ENCODE results near the gene CAMK2A.
A peak's percentile ranks its signal among the peaks of the same experiment; 100 is the strongest.

Gene CAMK2A

DNA sequence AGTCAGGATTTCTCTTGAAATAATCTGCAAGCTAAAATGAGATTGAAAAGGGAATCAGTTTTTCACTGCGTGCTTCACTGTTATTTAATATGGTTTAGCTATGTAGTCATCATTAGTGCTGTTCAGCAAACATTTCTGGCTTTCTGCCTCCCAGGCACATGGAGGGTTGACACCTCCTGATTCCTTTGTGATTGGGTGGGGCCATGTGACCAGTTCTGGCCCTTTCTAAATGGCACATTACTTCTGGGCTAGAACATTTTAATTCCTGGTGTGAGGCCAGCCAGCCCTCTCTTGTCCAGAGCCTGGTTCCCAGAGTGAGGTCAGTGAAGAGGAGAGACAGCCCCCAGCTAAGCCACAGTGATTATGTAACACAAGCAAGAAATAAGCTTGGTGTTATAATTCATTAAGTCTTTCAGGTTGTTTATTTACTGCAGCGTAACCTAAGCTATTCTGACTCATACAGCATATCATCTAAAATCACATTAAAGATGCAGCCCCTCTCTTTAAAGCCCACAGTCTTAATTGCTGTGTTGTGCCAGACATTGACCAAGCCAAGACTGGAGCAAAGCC lies 30.6 kb upstream of the CAMK2A start:
- no peaks in the 10 kb centered on the region for H3K27me3 ChIP-seq (ENCODE audit: insufficient read depth, low read depth, severe bottlenecking)
- H3K9me3 ChIP-seq (ENCODE audit: severe bottlenecking), result no peaks in the 10 kb centered on the region
- TF ChIP-seq, protein P1, sequence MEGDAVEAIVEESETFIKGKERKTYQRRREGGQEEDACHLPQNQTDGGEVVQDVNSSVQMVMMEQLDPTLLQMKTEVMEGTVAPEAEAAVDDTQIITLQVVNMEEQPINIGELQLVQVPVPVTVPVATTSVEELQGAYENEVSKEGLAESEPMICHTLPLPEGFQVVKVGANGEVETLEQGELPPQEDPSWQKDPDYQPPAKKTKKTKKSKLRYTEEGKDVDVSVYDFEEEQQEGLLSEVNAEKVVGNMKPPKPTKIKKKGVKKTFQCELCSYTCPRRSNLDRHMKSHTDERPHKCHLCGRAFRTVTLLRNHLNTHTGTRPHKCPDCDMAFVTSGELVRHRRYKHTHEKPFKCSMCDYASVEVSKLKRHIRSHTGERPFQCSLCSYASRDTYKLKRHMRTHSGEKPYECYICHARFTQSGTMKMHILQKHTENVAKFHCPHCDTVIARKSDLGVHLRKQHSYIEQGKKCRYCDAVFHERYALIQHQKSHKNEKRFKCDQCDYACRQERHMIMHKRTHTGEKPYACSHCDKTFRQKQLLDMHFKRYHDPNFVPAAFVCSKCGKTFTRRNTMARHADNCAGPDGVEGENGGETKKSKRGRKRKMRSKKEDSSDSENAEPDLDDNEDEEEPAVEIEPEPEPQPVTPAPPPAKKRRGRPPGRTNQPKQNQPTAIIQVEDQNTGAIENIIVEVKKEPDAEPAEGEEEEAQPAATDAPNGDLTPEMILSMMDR (IDR thresholded peaks at IDR 0.05; ENCODE audit: low read depth, low read length), result no peak
- no peak overlapping the region for H3K4me3 ChIP-seq (ENCODE audit: low read depth, low read length)
- DNase-seq, result no peak
- H3K36me3 ChIP-seq, result no peaks in the 10 kb centered on the region
- no peak overlapping the region; the same call in 1 of the 2 replicates for H3K27ac ChIP-seq

DNA sequence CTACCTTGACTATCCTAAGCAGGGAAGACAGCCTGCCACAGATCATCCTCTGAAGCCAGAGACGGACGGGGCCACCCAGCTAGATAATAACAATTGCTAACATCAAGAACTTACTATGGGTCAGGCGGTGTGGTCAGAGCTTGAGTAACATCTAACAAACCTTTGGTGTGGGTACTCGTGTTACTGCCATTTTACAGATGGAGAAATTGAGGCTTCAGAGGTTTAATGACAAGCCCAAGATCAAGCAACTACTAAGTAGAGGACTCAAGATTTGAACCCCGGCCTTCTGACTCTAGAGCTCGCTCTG lies 29.9 kb upstream of the CAMK2A start:
- Histone ChIP-seq H3K27ac (peak overlapping the region; percentile 50), H3K36me3 (no peaks in the 10 kb centered on the region), H3K27me3 (ENCODE audit: insufficient read depth, low read depth, severe bottlenecking) (no peaks in the 10 kb centered on the region), H3K4me3 (ENCODE audit: low read depth, low read length) (no peak overlapping the region), H3K9me3 (ENCODE audit: severe bottlenecking) (no peaks in the 10 kb centered on the region)
- DNase-seq, result no peak
- TF ChIP-seq, protein P1 (IDR thresholded peaks at IDR 0.05; ENCODE audit: low read depth, low read length), result no peak

DNA sequence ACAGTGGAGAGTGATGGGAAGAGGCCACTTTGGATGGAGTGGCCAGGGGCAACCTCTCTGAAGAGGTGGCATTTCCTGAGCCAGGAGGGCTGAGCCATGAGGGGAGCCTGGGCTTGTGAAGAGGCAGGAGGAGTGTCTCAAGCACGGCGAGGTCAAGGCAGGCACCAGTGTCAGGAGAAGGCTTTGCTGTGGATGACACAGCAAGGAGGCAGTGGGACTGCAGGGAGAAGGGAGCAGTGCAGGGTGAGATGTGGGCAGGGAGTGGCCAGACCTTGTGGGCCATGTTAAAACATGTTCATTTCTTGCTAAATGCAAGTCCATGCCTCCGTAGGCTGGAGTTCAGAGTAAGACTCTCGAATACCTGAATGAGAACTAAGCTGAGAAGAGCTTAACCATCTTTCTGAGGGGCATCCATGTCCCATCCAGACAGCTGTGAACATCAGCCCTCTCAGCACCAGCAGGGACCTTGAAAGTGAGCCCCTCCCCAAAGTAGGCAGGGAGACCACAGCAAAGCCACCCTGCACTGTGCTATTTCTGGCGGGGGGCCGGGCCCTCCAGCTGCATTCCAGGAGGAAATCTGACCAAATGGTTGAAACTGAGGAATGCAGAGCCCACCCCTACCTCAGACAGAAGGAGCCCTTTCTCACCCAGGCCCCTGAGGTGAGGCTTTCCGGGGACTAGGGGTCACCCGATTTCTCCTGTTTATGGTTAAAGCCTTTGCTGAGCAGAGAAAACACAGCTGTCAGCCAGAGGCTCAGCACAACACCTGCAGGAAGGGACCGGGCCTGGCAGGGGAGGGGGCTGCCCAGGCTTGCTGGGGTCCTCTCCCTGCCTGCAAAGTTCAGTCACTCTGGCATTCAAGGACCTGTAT lies 29.3 kb upstream of the CAMK2A start:
- TF ChIP-seq, protein P1 (IDR thresholded peaks at IDR 0.05; ENCODE audit: low read depth, low read length), result no peak

DNA sequence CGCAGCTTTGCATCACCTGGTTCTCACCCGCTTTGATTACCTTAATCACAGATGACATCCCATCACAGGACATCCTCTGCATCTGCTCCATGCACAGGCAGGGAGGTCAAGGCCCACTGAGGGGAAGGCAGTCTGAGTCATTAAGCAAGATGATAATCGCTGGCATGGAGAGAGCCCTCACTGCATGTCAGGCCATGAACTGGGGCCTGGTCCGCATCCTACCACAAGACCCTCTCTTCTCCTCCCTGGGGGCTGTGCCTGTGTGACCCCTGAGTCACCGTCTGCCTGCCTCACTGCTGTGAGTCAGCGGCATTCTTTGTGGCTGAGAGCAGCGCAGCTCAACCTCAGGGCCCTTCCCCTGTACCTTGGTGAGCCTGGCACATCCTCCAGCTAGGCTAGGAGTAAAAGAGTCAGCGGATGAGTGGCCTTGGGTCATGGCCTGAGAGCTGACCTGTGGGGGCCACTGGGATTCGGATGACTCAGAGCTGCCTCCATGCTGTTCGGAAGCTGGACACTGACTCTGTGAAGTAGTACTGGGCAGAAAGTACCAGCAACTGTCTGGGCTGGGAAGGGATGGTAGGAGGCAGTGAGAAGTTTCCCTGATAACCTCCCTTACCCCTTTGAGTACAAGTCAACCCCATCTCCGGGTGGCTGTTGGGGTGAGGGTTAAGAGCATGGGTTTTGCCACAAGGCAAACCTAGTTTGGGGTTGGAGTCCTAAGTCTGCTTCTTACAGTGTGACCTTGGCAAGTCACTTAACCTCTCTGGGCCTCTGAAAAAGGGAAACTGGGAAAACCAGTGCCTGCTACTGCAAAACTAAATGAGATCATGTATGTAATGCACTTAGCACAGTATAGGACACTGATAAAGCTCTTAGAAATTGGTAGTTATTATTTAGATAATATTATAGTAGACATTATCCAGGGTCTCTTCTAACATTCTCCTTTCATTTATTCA lies 27.8 kb upstream of the CAMK2A start:
- Histone ChIP-seq H3K36me3 (no peaks in the 10 kb centered on the region), H3K4me3 (ENCODE audit: low read depth, low read length) (no peak overlapping the region), H3K27me3 (ENCODE audit: insufficient read depth, low read depth, severe bottlenecking) (no peaks in the 10 kb centered on the region), H3K27ac (peak overlapping the region; percentile 50), H3K9me3 (ENCODE audit: severe bottlenecking) (no peaks in the 10 kb centered on the region)
- DNase-seq, result no peak
- TF ChIP-seq, protein P1 (IDR thresholded peaks at IDR 0.05; ENCODE audit: low read depth, low read length), result no peak

More for the DNA sequence above, 29.3 kb upstream of the CAMK2A start:
- Histone ChIP-seq H3K36me3 (no peaks in the 10 kb centered on the region), H3K9me3 (ENCODE audit: severe bottlenecking) (no peaks in the 10 kb centered on the region), H3K27ac (peak overlapping the region; percentile 50), H3K4me3 (ENCODE audit: low read depth, low read length) (no peak overlapping the region), H3K27me3 (ENCODE audit: insufficient read depth, low read depth, severe bottlenecking) (no peaks in the 10 kb centered on the region)
- no peak for DNase-seq

DNA sequence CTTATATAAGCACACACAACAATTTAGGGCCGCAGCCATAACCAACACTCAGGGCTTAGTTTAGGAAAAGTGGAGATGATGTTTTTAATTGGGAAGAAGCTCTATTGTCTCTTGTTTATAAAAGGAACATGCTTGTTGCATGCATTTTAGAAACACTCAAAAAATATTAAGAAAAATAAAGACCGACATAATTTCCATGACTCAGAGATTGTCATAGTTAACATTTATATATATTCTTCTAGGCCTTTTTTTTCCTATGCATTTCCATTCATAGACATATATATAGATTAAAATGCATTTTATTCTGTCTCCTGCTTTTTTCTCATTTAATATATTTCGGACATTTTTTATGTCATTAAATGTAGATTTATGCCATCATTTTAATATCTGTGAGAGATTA lies 26.7 kb upstream of the CAMK2A start:
- Histone ChIP-seq H3K9me3 (ENCODE audit: severe bottlenecking) (no peaks in the 10 kb centered on the region), H3K4me3 (ENCODE audit: low read depth, low read length) (no peak overlapping the region), H3K27ac (peak overlapping the region; percentile 32; the same call in 1 of the 2 replicates), H3K36me3 (no peaks in the 10 kb centered on the region), H3K27me3 (ENCODE audit: insufficient read depth, low read depth, severe bottlenecking) (no peaks in the 10 kb centered on the region)
- DNase-seq, result no peak
- TF ChIP-seq, protein P1 (IDR thresholded peaks at IDR 0.05; ENCODE audit: low read depth, low read length), result no peak

All from WERI-Rb-1 (cell line).